HEK293 (cell line): ENCODE measurements around the gene LBHD1.
"Not testable (repeated sequence)": the region's sequence is repeated elsewhere in the genome, so short reads cannot be mapped to it uniquely, and the experiment has no call there.

Experiments
- CTCF ChIA-PET: fragments of 350-600 bp; formaldehyde crosslinking; extraction: SDS; loops from one replicate; lab custom pipeline; 2021; ENCODE audit warnings: antibody characterized with exemption; lab: Yijun Ruan, JAX
- POLR2A ChIA-PET: fragments of 300-600 bp; formaldehyde crosslinking; extraction: SDS; loops from one replicate; lab custom pipeline; 2020; ENCODE audit warnings: antibody characterized with exemption, inconsistent platforms; lab: Yijun Ruan, JAX
- H3K27ac ChIP-seq: fragments of 200-500 bp; sonication (Bioruptor generic); 2 replicates; pipeline ENCODE4 v1.5.1; 2014; ENCODE audit warnings: low read depth, low read length, control low read depth, inconsistent platforms; ENCODE audit errors: extremely low read depth
- H3K36me3 ChIP-seq, 2 experiments: fragments of 200-500 bp in 1 of 2; sonication (Bioruptor generic) in 1 of 2; 1 replicate in 1 of 2; 2 replicates in 1 of 2; pipeline ENCODE4 v1.5.1; 2014 to 2017; ENCODE audit warnings: inconsistent platforms in 2 of 2, low read length in 2 of 2; ENCODE audit not compliant: control insufficient read depth in 2 of 2, insufficient read depth in 1 of 2
- H3K4me1 ChIP-seq: fragments of 200-500 bp; sonication (Bioruptor generic); 2 replicates; pipeline ENCODE4 v1.5.1; 2014; ENCODE audit warnings: mild to moderate bottlenecking, low read length, inconsistent platforms; ENCODE audit not compliant: control insufficient read depth, insufficient read depth
- H3K4me3 ChIP-seq: 2 replicates; pipeline ENCODE4 v1.5.1; 2011; ENCODE audit warnings: low read depth, mild to moderate bottlenecking, control low read depth, low read length, moderate library complexity
- H3K9me3 ChIP-seq: fragments of 200-500 bp; sonication (Bioruptor generic); 2 replicates; pipeline ENCODE4 v1.5.1; 2014; ENCODE audit warnings: low read depth, low read length, inconsistent platforms; ENCODE audit not compliant: control insufficient read depth, insufficient read depth
- HIC1 ChIP-seq: fragments of 450-650 bp; formaldehyde crosslinking; IDR thresholded peaks from 2 replicates; pipeline ENCODE4 v1.5.1; 2016; ENCODE audit warnings: missing biosample characterization, missing genetic modification characterization
- HOXA7 ChIP-seq: sonication (generic); formaldehyde crosslinking; IDR thresholded peaks from 2 replicates; pipeline ENCODE4 v1.8.1; 2022; ENCODE audit warnings: missing genetic modification reagents, borderline replicate concordance
- KLF10 ChIP-seq: fragments of 450-650 bp; IDR thresholded peaks from 2 replicates; pipeline ENCODE4 v1.5.1; 2018; ENCODE audit warnings: missing biosample characterization, mild to moderate bottlenecking, missing genetic modification characterization
- MYNN ChIP-seq: fragments of 450-650 bp; formaldehyde crosslinking; IDR thresholded peaks from 2 replicates; pipeline ENCODE4 v1.5.1; 2016; ENCODE audit warnings: missing biosample characterization, missing genetic modification characterization, borderline replicate concordance
- SETDB1 ChIP-seq: IDR thresholded peaks from one replicate; pipeline ENCODE4 v1.6.1; 2017; ENCODE audit warnings: mild to moderate bottlenecking, low read length, moderate library complexity, mixed read lengths; ENCODE audit not compliant: insufficient read length
- WT1 ChIP-seq: fragments of 450-650 bp; formaldehyde crosslinking; IDR thresholded peaks from 2 replicates; pipeline ENCODE4 v1.5.1; 2016; ENCODE audit warnings: missing biosample characterization, missing genetic modification characterization
- ZNF140 ChIP-seq: fragments of 450-650 bp; formaldehyde crosslinking; IDR thresholded peaks from 2 replicates; pipeline ENCODE4 v1.5.1; 2016; ENCODE audit warnings: missing biosample characterization, missing genetic modification characterization
- ZNF184 ChIP-seq: fragments of 450-650 bp; IDR thresholded peaks from 2 replicates; pipeline ENCODE4 v1.5.1; 2018; ENCODE audit warnings: missing biosample characterization, mild to moderate bottlenecking, missing genetic modification characterization
- ZNF341 ChIP-seq: fragments of 450-650 bp; formaldehyde crosslinking; IDR thresholded peaks from 2 replicates; pipeline ENCODE4; 2016; ENCODE audit warnings: low read depth, missing biosample characterization, missing genetic modification characterization
- ZNF449 ChIP-seq: fragments of 450-650 bp; formaldehyde crosslinking; IDR thresholded peaks from 2 replicates; pipeline ENCODE4 v1.5.1; 2017; ENCODE audit warnings: missing biosample characterization, mild to moderate bottlenecking, missing genetic modification characterization, moderate library complexity
- ZNF488 ChIP-seq: fragments of 450-650 bp; formaldehyde crosslinking; IDR thresholded peaks from 2 replicates; pipeline ENCODE4 v1.5.1; 2016; ENCODE audit warnings: missing biosample characterization, missing genetic modification characterization
- ZNF544 ChIP-seq: fragments of 450-650 bp; formaldehyde crosslinking; IDR thresholded peaks from 2 replicates; pipeline ENCODE4 v1.5.0; 2017; ENCODE audit warnings: missing biosample characterization, missing genetic modification characterization
- ZNF610 ChIP-seq: fragments of 450-650 bp; formaldehyde crosslinking; IDR thresholded peaks from 2 replicates; pipeline ENCODE4 v1.5.1; 2016; ENCODE audit warnings: missing biosample characterization, missing genetic modification characterization, borderline replicate concordance
- ZNF677 ChIP-seq: fragments of 450-650 bp; IDR thresholded peaks from 2 replicates; pipeline ENCODE4 v1.5.0; 2018; ENCODE audit warnings: missing biosample characterization, mild to moderate bottlenecking, missing genetic modification characterization, moderate library complexity
- ZNF791 ChIP-seq: fragments of 450-650 bp; formaldehyde crosslinking; IDR thresholded peaks from 2 replicates; pipeline ENCODE4 v1.5.1; 2016; ENCODE audit warnings: missing biosample characterization, missing genetic modification characterization
- ZNF837 ChIP-seq: fragments of 450-650 bp; formaldehyde crosslinking; IDR thresholded peaks from 2 replicates; pipeline ENCODE4 v1.5.1; 2016; ENCODE audit warnings: missing biosample characterization, missing genetic modification characterization
- TF ChIP-seq, protein P1 (sequence below): fragments of 450-650 bp; formaldehyde crosslinking; IDR thresholded peaks from 2 replicates; pipeline ENCODE4 v1.5.1; 2017; ENCODE audit warnings: missing biosample characterization, missing genetic modification characterization

Gene LBHD1

DNA sequence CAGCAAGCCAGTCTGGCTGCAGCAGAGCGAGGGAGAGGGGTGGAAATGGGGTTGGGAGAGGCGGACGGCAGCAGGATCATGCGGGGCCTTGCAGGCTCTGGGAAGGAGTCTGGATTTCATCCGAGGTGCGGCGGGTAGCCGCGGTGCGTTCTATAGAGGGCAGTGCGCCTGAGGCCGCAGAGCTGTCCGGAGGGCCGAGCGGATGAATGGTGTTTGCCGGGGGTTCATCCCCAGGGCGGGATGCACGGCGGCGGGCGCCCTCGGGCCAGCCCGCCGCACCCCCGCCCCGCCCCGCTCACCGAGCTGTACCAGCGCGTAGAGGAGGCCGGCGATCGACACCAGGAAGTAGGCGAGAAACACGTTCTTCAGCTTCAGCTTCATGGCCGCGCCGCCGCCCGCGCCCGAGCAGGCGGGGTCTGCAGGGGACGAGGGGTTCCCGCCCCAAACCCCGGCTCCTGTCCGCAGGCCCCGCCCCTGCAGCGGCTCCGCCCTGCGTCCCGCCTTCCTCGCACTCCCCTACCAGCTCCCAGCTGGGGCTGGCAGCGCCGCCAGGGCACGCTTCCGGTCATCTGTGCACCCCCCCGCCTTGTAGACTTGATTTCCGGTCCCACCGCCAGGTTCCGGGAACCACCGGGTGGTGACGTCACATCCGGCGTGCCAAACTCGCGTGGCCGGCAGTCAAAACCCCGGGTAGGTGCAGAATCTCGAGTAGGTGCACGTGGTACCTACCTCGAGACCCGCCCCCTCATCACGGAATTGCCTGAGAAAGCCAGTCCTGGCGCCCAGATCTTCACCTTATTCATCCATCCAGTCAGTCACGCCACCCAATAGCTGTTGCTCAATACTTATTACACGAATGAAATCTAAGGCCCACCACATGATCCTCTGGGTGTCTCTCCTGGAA, 50.2 kb downstream of the LBHD1 start, which contains the start of gene B3GAT3 (continued):
- TF ChIP-seq ZNF488 (no peak), KLF10 (tag by site-specific recombination) (peak; percentile 92), SETDB1 (no peak), HOXA7 (CRISPR knock-in tag) (no peak), ZNF791 (no peak)

DNA sequence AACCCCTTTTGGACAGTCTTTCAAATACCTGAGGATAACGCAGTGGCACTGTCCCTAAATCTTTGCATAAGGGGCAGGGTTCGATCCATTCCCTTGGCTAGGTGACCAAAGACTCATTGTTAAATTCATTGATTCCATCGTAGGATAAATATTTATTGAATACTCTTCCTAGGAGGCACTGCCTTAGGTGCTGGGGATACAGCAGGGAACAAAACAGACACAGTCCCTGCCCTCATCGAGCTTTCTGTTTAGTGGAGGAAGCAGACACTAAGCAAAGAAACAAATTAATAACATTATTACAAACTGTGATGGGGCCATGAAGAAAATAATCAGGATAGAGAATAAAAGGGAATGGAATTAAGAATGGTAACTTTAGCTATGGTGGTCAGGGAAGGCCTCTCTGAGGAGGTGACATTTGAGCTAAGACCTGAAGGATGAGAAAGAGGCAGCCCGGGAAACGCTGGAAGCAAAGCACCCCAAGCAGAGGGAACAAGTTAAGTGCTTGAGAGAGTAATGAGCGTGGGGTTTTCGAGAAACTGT, 51.0 kb downstream of the LBHD1 start:
- ChIA-PET CTCF (interaction anchor here (0.7 to 2.5 kb wide), 5 partner anchors 10 to 249 kb away, joined by 3 to 18 read pairs (median 3); no protein-coding TSS in a partner anchor), POLR2A (interaction anchor here (0.7 to 6.0 kb wide), 22 partner anchors 8 to 220 kb away, joined by 3 to 109 read pairs (median 7); partner anchors contain the start of genes C11orf98, CSKMT, EEF1G and EML3)
- Histone ChIP-seq H3K4me3 (peak overlapping the region; percentile 71), H3K4me1 (no peaks in the 10 kb centered on the region), H3K36me3 (peaks cover 0 to 36% of the 10 kb centered on the region in 2 experiments; a peak in 2 of 3 replicates), H3K9me3 (no peaks in the 10 kb centered on the region), H3K27ac (peak overlapping the region; percentile 80)
- TF ChIP-seq, protein P1, sequence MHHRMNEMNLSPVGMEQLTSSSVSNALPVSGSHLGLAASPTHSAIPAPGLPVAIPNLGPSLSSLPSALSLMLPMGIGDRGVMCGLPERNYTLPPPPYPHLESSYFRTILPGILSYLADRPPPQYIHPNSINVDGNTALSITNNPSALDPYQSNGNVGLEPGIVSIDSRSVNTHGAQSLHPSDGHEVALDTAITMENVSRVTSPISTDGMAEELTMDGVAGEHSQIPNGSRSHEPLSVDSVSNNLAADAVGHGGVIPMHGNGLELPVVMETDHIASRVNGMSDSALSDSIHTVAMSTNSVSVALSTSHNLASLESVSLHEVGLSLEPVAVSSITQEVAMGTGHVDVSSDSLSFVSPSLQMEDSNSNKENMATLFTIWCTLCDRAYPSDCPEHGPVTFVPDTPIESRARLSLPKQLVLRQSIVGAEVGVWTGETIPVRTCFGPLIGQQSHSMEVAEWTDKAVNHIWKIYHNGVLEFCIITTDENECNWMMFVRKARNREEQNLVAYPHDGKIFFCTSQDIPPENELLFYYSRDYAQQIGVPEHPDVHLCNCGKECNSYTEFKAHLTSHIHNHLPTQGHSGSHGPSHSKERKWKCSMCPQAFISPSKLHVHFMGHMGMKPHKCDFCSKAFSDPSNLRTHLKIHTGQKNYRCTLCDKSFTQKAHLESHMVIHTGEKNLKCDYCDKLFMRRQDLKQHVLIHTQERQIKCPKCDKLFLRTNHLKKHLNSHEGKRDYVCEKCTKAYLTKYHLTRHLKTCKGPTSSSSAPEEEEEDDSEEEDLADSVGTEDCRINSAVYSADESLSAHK (tag by site-specific recombination) = 0 out of 2 replicates have a peak, but pooled peaks have one; percentile 76
- TF ChIP-seq ZNF544 (tag by site-specific recombination) (no peak), HIC1 (tag by site-specific recombination) (no peak), ZNF341 (tag by site-specific recombination) (no peak)

- not testable (repeated sequence) for H3K27ac ChIP-seq, H3K4me3 ChIP-seq, H3K9me3 ChIP-seq, H3K4me1 ChIP-seq
- CTCF ChIA-PET = interaction anchor here (0.6 kb wide), 1 partner anchor 235 kb away, joined by 3 read pairs; no protein-coding TSS in a partner anchor
- H3K36me3 ChIP-seq = peaks cover 0 to 34% of the 10 kb centered on the region in 2 experiments; a peak in 2 of 3 replicates
- POLR2A ChIA-PET = interaction anchor here (1.3 to 1.6 kb wide), 2 partner anchors 15 to 55 kb away, joined by 5 to 7 read pairs; partner anchors contain the start of genes LBHD1, MTA2 and UQCC3
Observed at GRCh38 chr11:62616957-62617356, 55.1 kb downstream of the LBHD1 start.

- ChIA-PET POLR2A (interaction anchor here (0.6 to 1.4 kb wide), 2 partner anchors 24 to 25 kb away, joined by 3 to 7 read pairs; partner anchors contain the start of gene TUT1), CTCF (no interaction called here)
Observed at GRCh38 chr11:62615521-62615920, 56.5 kb downstream of the LBHD1 start.

More at GRCh38 chr11:62615521-62615920, 56.5 kb downstream of the LBHD1 start:
- Histone ChIP-seq H3K4me1 (no peaks in the 10 kb centered on the region), H3K36me3 (peaks cover 0 to 35% of the 10 kb centered on the region in 2 experiments; a peak in 2 of 3 replicates), H3K4me3 (no peak overlapping the region), H3K9me3 (no peaks in the 10 kb centered on the region), H3K27ac (no peak overlapping the region)
- TF ChIP-seq ZNF140 (no peak), WT1 (tag by site-specific recombination) (no peak), ZNF184 (no peak), ZNF677 (tag by site-specific recombination) (no peak), ZNF449 (tag by site-specific recombination) (no peak), MYNN (tag by site-specific recombination) (no peak), ZNF837 (tag by site-specific recombination) (no peak), ZNF610 (tag by site-specific recombination) (no peak)
